Skeletal muscle cell (primary cell): ENCODE measurements around the gene DOC2B.
"Not testable (repeated sequence)": the region's sequence is repeated elsewhere in the genome, so short reads cannot be mapped to it uniquely, and the experiment has no call there.

Source experiments
- DNase-seq: peaks from one replicate; pipeline ENCODE4 v3.0.0-alpha.2; 2010; ENCODE audit warnings: low read depth
- H3K4me3 ChIP-seq: 2 replicates; pipeline ENCODE4 v1.5.1; 2011; ENCODE audit warnings: low read depth, mild to moderate bottlenecking, control low read depth, low read length, moderate library complexity

DOC2B gene

DNA sequence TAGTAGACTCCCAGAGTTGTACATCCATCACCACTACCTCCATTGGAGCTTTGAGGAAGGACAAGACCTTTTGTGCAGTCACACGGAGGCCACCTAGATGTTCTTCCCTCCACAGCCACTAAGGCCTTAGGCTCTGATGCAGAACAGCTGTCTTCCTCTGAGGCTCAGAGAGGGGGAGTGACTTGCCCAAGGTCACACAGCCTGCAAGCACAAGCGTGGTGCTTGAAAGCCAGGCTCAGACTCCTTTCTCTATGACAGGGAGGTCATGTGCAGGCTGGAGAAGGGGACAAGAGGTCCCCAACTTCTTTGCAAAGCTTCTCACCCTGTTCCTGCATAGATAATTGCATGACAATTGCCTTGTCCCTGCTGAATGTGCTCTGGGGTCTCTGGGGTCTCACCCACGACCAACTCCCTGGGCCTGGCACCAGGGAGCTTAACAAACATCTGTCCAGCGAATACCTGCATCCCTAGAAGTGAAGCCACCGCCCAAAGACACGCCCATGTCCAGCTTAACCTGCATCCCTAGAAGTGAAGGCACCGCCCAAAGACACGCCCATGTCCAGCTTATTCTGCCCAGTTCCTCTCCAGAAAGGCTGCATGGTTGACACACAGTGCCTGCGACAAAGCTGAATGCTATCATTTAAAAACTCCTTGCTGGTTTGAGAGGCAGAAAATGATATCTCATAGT, 31.4 kb downstream of the DOC2B start:
- no peak overlapping the region for H3K4me3 ChIP-seq
- DNase-seq, result no peak

DNA sequence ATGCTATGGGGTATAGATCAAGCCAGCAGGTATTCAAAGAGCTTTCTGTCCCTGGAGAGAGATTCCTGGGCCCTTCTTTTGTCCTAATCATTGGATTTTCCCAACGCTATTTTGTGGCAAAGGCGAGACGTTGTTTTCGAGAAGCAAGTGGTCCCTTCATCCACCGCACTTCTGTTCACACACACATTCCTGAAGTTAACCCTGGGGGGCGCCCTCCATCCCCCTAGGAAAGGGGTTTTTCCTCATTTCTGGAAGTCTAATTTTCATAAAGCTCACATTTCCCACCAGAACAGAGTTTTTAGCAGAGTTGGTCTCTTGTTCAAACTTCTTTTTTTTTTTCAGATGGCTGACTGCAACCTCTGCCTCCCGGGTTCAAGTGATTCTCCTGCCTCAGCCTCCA, 32.2 kb downstream of the DOC2B start:
- no peak overlapping the region for H3K4me3 ChIP-seq
- DNase-seq, result no peak

DNA sequence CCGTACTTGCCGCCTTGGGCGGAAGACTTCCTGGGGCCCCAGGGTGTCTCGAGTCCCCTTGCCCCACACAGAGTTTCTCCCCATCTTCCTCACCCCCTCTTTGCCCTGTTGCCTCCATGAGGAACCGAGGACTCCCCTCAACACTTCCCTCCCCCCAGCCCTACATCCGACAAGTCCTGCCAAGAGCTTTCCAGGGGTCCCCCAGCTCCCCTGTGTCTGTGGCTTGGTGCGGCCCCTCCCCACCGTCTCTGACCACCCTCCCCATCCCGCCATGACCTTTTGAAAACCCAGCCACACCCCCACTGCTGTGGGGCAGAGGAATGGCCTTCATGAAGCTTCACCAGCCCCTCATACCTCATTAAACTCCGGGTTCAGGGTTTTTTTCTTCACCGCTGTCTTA, 32.7 kb downstream of the DOC2B start:
- H3K4me3 ChIP-seq, result no peak overlapping the region
- DNase-seq, result no peak

DNA sequence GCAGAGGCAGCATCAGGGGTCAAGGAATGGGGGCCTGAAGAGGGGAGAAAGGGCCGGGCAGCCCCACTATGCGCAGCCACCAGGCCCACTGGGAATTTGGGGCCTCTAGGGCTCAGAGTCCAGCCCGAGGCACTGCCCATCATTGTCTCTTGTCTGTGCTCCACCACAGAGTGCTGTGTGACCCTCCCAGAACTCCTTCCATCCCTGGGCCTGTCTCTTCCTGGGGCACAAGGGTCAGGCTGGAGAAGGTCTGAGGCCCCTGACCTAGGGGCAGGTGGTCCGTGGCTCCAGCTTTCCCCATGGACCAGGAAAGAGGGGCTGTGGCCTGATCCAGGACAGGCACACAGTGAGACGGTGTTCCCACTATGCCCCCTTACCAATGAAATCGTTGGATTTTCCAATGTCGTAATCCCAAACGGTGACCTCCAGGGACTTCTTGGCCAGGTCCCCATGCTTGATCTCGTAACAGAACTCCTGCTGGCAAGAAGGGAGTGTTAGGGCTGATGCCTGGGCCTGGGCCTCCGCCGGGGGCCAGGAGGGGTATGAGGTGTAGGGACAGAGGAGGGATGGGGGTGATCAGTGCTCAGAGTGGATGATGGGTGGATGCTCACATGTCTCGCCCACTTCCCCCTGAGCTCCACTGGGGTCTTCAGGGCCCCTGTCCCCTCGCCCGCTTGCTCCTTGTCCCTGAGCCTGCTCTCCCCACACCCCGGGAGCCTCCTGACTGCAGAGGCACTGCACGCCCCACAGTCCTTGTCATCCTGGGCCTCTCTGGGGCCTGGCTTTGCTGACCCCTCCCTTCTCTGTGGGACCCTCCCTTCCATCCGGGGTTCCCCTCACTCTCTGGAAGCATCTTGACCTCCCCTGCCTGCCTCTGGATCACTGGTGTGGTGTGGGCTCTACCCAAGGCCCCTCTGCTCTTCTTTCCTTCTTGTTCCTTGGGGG, 33.4 kb downstream of the DOC2B start:
- no peak for DNase-seq

DNA sequence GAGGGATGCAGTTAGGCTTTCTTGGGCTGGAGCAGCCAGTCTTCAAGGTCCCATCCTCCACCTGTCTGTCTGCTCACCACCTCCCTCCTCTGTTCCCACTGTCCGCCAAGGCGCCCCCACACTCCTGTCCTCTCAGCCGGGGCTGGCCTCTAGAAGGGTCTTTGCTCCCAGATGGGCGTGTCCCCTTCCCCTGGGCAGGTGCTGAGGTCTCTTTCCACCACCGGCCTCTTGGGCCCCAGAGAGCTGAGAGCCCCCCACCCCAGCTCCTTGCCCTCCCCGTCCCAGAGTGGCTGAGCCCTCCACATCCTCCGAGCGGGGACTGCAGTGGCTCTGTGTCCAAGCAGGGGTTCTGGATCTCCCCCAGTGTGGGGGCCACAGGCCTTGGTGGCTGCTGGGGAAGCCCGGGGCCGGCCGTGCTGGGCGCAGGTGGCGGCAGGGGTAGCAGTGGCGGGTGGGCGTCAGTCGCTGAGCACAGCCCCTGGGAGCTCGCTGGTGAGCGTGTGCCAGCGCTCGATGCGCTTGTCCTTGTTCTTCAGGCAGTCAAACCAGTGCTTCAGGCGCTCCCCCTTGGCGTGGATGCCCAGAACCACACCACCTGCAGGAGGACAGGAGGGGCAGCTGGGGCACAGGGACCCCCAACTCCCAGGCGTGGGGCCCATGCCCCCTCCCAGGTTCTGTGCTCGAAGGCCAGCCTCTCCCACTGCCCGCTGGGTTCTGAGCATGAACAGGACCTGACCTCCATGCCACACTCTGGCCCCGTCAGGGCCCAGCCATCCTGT, 34.3 kb downstream of the DOC2B start:
- no peak overlapping the region for H3K4me3 ChIP-seq
- no peak for DNase-seq

More for the DNA sequence above, 33.4 kb downstream of the DOC2B start:
- no peak overlapping the region for H3K4me3 ChIP-seq

DNA sequence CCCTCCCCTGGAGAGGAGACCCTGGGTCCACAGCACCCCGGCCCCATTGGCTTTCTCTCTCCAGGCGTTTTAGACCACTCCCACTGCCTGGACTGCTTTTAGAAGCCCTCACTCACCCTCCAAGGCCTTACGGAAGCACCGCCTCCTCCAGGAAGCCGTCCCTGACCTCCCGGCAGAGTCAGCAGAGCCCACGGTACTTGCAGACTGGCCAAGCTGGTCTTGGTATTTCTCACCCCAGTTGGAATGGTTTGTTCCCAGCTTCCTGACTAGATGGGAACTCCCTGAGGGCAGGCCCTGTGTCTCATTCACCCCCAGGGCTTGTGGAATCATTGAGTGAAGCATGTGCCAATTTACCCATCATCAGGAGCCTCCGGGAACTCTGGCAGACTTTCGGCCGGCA, 34.9 kb downstream of the DOC2B start:
- no peak overlapping the region for H3K4me3 ChIP-seq
- DNase-seq, result no peak

DNA sequence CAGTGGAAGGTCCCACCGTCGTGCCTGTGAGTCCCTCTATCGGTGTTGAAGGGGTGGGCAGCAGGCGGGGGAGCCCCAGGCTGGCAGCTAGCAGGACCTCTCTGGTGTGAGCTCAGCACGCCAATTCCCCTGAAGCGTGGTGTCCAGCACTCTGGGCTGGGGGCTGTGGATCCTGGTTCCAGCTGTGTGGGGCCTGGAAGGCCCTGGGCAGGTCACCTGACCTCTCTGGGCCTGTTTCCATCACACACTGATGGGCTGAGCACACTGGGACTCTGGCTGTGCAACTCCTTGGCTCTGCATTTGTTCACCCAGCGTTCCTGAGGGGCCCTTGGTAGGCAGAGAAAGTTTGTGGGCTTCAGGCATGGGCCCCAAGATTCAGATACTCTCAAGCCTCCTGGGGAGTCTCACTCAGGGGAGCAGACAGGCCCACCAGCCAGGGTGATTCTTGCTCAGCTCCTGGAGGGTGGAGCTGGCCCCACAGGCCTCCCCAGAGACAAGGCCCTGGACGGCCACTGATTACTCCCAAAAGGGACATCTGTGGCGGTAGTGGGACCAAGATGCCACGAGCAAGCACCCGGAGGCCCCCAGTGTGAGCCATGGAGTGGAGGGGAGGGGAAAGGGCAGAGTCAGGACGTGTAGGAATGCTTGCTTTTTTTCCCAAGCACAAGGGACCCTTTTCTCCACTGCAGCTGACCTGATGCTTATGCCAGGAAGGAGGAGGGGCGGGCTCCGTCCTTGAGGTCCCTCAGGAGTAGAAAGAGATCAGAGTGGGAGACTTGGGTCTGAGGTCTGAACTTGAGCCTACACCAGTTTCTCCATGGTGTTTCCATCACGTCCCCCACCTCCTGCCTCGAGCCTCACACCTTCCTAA, 35.5 kb downstream of the DOC2B start:
- no peak overlapping the region for H3K4me3 ChIP-seq
- no peak for DNase-seq

DNA sequence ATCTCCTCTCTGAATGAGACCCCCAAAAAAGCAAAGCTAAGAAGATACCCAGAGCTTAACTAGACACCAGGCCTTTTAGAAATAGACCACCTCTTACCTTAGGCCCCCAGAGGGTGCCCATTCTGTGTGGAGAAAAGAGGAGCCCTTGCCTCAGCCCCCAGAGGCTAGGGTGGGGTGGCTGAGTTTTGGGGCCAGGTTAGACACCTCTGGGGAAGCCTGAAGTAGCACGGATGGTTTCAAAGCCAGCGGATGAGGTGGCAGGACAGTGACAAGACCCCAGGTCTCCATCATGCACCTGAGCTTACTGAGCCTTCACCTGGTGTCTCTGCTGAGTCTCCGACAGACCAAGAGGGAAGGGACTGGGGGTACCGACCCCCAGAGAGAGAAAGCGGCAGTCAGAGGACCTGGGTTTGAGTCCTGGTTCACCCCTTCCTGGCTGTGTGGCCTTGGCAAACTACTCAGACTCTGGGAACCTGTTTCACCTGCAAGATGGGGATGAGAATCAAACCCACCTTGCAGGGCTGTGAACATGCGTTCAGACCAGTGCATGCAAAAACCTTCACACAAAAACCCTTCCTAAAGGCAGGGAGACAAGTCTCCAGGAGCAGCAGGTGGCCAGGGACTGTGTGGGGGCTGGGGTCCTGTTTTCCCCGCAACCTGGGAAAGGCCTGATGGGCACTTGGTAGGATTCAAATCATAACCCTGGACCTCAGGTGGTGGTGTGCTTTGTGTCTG, 36.3 kb downstream of the DOC2B start:
- no peak overlapping the region for H3K4me3 ChIP-seq
- DNase-seq, result no peak

DNA sequence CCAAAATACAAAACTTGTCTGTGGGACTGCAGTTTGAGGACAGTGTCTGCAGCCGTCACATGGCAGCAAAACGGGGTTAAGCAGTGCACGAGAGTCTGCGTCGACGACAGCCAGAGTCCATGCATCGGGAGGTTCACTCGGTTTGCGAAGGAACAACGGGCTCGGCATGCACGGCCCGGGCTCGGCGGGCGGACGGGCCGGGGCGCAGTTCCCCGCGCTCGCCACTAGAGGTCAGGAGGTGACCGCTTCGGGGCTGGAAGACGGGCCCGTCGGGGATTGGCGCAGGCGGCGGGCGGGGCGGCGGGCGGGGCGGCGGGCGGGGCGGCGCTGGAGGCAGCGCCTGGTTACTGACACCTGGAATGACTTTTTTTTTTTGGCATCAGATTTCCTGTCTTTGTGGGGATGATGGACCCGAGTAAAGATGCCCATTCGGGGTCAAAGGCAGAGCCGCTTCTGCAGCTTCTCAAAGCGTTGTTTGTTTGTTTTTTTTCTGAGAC, 37.6 kb downstream of the DOC2B start:
- no peak overlapping the region for H3K4me3 ChIP-seq
- DNase-seq, result peak; percentile 2

DNA sequence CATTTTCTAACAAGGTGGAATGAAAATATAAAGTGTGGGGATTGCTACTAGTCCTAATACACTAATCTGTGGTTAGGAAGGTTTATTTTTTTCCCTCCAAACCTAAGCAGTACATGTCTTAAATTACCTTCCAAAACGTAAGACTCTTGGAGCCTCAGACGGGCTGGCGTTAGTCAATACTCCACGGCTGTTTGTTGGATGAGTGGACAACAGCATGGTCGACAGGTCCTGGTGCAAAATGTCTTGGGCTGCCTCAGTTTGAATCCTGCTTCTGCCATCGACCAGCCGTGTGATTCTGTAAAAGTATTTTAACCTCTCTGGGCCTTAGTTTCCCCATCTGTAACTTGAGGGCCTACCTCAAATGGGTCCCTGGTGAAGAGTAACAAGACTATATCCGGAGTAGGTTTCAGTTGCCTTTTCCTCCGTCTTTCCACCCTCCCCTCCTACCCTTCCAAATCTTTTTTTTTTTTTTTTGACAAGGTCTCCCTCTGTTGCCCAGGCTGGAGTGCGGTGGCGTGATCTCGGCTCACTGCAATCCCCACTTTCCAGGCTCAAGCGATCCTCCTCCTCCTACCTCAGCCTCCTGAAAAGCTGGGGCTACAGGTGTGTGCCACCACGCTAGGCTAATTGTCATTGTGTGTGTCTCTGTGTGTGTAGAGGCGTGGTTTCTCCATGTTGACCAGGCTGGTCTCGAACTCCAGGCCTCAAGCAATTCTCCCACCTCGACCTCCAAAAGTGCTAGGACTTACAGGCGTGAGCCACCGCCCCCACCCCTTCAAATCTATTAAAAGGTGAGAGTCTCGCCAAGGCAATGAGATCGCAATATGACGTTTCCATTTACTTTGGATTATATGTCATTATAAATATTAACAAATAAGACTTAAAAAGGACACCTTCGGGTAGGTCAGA, 38.3 kb downstream of the DOC2B start:
- no peak for DNase-seq
- no peak overlapping the region for H3K4me3 ChIP-seq

DNA sequence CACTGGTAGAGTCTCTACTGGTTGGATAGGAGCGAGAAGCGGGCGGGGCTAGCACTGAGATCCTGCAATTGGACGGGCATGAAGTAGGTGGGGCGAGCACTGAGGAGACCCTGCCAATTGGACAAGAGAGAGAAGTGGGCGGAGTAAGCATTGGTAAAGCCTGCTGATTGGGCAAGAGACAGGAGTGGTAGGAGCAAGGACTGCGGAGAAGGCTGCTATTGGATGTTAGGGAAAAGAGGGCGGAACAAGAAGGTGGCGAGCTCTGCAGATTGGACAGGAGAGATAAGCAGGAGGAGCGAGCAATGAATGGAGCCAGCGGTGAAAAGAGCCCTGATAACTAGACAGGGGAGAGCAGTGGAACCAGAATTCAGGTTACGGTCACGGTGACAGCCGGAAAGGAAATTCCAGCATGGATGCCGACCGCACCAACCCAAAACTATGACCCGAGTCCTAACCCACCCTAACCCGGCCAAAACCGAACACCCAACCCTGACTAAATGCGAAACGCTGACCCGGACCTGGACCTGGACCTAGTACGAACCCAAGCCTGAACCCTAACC, 39.3 kb downstream of the DOC2B start:
- H3K4me3 ChIP-seq, result no peak overlapping the region
- DNase-seq, result no peak

DNA sequence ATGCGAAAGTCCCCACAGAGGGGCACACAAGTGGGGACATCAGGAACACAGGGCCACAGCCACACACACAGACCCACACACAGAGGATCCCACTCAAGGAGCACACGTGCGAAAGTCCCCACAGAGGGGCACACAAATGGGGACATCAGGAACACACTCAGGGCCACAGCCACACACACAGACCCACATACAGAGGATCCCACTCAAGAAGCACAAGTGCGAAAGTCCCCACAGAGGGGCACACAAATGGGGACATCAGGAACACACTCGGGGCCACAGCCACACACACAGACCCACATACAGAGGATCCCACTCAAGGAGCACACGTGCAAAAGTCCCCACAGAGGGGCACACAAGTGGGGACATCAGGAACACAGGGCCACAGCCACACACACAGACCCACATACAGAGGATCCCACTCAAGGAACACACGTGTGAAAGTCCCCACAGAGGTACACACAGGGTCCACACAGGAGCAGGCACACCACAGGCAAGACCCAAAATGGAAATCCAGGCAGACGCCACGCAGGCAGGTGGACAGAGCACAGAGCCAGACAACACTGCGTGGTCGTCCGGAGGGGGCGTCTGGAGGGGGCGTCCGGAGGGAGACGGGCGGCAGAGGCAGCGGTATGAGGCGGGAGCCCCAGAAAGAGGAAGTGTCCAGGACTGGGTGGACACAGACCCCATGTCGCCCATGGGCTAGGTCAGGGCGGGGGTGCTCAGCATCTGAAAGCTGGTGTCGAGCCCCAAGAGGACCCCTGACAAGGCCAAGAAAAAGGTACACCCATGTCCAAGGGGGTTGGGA, 41.8 kb downstream of the DOC2B start:
- not testable (repeated sequence) for H3K4me3 ChIP-seq, DNase-seq

DNA sequence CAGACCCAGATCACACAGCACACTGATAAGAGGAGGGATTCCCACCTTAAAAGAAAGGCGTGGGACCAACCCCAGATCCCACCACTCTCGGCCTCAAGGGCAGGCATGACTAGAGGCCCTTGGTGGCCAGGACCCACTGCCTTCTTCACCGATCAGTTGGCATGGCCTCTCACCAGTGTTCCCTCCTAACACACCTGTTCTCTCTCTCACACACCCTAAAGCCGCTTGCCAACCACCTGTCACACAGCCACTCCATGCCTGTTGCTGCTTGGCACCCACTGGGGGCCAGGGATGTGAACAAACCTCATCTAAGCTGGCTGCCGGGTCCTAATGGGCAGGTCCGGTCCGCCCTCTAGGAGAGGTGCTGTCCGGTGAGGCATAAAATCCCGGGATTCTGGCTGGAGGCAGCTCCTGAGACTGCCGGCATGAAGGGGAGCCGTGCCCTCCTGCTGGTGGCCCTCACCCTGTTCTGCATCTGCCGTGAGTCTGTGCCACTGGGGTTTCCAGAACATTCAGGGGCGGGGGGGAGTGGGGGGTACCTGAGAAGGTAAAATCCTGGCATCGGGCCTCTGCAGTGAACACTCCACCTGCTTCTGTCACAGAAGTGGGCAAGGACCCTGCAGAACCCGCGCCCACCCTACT, 44.2 kb downstream of the DOC2B start, which contains the start of gene SCGB1C2:
TSS of gene SCGB1C2 (plus strand) at position 404 of the 642 bp plus-strand sequence. CDS start at position 426, 22 bp downstream.
- H3K4me3 ChIP-seq, DNase-seq: not testable (repeated sequence)

DNA sequence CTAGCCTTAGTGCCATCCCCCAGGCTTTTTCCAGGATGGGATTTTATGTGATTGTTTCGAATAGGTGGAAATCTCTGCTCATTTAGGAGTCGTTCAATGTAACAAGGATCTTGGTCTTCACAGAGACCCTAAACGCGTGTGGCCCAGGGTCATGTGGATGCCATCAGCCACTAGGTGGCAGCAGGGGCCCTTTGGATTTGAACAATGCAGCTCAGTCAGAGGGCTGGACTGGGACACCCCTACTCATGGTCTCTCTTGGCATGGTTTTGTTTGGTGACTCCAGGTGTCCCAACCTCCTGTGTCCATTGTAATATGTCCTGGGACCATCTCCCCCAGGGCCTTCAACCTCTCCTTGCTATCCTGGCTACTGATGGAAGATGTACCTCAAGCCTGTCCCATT, 44.9 kb downstream of the DOC2B start:
- DNase-seq, result not testable (repeated sequence)

DNA sequence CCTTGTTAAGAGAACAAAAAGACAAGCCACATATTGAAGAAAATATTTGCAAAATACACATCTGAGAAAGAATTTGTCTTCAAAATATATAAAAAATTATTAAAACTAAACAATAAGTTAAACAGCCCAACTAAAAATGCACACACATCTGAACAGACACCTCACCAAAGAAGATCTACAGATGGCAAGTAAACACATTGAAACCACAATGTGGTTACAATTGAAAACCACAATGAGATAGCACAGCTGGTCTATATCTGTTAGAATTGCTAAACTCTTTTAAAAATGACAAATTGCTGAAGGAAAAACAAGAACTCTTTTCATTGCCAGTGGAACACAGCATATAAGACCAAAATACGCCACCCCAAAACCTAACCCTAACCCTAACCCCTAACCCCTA, 45.6 kb downstream of the DOC2B start:
- not testable (repeated sequence) for H3K4me3 ChIP-seq, DNase-seq

More for the DNA sequence above, 44.9 kb downstream of the DOC2B start:
- H3K4me3 ChIP-seq, result not testable (repeated sequence)

DNA sequence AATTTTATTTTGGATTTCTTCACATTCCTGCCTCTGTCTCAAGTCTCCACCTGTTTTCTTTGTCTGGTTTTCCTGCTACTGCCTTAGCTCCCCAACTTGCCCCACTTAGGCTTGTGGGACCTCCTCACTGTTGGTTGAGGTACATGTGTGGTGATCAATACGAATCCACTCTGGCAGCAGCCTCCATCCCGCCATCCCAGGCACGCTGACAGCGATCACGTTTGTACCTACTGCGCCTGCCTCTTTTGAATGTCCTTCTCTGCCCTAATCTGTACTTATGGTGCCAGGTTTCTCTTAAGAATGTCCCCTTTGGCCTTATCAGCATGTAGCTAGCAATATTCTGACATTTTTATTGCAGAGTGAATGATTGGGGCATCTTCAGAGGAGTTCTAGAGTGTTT, 46.4 kb downstream of the DOC2B start:
- not testable (repeated sequence) for DNase-seq, H3K4me3 ChIP-seq
